Left forelimb (tissue), 1 donor: Measurements from ENCODE around the gene FEV.

ENCODE experiments used
- DNase-seq: peaks from one replicate; pipeline ENCODE4 v3.0.0-alpha.2; 2018; ENCODE audit warnings: low spot score

Gene FEV

DNA sequence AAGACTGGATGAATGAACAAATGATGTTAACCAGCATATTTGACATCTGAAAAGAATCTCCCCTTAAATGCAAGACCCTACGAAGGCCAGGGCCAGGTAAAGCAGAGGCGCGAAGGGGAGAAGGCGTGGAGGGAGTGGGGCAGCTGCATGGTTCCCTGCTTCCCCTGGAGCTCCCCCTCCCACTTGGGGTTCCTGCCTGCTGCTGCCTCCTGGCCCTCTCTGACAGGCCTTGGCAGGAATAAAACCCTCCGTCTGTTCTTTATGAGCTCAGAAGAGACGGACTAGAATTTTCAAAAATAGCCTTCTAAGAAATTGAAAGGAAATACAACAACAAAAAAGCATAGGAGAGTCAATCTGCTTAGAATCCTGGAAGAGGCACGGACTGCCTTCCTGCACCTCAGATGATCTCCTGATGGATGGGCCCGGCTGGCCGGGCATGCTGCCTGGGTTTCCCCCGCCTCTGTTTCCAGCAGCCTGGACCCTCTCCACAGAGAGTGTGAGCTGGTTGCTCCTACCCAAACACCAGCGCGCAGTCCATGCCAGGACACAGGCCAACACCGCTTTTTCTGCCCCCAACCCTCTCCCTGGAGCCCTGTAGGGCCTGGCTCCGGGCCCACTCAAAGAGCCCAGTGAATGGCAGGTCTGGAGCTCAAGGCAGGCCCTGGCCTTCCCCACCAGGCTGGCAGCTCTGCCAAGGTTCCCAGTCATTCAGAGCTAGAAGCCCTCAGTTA, 32.4 kb upstream of the FEV start:
- DNase-seq = no peak

DNA sequence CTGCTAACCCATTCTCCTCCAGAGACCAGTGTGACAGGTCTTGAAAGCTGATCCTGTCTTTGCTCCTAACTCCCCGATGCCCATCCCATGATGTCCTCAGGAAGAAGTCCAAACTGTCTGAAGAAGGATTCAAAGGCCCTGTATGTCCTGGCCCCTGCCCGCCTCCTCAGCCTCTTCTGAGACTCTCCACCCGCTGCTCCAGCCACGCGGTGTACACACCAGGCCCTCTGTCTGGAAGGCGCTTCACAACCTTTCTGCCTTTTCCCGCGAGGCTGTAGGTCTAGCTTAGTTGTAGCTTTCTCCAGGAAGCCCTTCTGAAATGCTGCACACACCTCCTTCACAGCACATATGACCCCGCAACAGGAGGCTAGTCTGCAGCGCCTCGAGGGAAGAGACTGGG, 31.7 kb upstream of the FEV start:
- DNase-seq = no peak

DNA sequence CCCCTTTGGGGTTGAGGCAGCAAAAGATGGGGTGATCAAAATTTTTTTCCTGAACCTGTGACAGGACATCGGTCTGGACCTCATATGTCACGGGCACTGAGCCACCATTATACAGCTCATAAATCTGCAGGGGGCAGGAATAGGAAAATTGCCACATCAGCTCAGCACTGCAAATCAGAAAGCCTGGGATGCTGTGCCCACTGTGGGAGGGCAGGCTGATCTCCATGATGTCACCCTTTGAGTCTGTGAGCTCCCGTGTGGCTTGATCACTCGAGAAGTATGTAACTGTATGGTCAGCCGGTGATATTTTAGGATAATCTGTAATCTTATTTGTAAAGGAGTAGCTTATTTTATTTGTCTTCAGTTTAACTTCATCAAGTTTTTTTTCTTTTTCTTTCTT, 25.9 kb upstream of the FEV start:
- no peak for DNase-seq

DNA sequence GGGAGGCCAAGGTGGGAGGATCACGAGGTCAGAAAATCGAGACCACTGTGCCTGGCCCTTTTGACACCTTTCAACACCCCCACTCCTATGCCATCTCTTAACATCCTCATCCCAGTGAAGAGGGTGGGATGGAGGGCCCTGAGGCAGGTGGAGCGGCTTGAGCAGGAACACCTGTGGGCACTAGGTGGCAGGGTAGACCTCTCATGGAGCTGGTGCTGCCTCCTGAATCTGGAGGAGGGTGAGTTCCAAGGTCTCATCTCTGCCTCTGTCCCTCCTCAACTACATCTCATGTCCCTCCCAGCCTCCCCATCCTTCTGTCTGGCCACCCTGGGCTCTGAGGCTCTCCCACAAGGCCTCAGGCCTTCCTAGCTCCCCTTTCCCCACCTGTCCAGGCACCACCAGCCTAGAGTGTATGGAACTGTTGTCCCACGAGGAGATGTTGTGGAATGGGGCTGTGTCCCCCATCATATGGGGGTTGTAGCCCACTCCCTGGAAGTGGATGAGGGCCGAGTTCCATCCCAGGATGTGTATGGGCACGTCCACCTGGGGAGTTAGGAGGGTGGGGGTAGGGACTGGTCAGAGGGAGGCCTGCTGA, 25.3 kb upstream of the FEV start:
- DNase-seq = no peak

DNA sequence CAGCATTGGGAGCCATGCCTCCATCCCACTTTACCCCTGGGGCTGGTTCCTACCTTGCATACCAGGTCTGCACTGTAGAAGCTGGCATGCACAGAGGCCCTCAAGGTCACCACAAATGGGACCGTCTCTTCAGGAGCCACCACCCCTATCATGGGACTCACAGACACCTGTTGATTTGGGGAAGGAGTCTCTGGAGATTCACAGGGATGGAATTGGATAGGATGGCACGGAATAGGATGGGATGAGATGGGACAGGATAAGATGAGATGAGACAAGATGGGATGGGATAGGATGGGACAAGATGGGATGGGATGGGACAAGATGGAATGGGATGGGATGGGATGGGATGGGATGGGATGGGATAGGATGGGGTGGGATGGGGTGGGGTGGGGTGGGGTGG, 24.3 kb upstream of the FEV start:
- no peak for DNase-seq

DNA sequence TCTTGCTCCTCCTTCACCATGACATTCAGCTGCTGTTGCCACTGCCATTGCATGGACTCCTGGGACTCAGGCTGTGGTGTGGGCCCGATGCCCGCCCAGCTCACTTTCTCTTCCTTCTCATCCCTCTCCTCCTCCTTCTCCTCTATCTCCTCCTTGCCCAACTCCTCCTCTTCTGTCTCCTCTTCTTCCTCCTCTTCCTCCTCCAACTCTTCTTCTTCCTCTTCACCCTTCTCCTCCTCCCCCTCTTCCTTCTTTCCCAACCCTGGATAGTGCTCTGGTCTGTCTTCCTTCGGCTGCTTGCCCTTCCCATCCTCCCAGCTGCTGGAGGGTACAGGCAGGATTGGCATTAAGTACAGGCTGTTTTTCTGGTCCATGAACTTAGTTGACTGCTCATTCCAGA, 19.0 kb upstream of the FEV start:
- no peak for DNase-seq

DNA sequence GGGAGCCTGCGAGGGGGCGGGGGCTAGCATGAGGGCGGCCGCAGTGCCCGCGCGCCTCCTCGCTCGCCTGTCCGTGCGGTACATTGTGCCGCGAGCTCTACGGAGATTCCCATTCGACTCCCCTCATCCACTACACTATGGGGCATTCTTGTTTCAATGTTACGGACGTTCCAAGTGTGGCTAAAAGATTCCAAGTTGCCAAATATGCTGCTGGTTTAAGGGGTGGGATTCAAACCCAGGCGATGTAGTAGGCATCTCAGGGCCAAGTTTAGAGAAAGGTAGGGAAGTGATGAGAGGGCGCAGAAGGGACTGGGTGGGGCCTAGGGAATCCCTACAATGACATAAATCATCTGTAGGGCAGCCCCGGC, 18.3 kb upstream of the FEV start:
- no peak for DNase-seq

DNA sequence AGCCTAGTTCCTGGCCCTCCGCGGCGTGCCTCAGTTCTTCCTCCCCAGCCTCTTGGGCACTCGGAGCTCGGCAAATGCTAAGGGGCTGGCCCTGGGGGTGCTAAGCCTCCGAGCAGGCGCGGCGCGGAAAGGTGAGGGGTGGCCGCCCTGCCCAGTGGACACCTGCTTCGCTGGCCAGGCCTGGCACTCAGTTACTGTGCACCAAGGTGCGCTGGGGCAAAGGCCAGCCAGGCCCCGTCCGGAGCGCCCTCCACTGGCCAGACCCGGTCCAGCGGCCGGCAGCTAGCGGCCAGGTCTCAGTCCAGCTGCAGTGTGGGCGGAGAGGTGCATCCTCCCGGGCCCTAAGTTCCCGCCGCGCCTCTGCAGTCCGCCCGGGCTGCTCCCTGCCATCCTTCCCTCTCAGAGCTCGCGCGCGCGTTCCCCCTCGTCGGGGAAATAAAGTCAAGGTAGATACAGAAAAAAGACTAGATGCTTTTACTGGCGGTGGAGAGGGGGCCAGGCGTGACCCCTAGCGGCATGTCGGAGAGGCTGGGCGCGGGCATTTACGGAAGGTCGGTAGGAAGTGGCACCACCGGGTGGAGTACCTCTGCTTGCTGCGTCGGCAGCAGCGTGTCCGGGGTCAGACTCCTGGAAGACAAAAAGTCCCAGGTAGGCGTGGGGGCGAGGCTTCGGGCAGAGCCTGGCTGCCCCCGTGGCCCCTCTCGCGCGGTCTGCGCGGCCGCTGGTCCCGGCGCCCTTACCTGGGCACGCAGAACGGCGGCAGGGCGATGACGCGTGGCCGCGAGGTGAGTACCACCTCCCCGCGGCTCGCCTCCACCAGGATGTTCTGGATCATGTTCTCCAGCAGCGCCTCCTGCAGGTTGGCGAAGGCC, 17.6 kb upstream of the FEV start:
- DNase-seq = no peak

DNA sequence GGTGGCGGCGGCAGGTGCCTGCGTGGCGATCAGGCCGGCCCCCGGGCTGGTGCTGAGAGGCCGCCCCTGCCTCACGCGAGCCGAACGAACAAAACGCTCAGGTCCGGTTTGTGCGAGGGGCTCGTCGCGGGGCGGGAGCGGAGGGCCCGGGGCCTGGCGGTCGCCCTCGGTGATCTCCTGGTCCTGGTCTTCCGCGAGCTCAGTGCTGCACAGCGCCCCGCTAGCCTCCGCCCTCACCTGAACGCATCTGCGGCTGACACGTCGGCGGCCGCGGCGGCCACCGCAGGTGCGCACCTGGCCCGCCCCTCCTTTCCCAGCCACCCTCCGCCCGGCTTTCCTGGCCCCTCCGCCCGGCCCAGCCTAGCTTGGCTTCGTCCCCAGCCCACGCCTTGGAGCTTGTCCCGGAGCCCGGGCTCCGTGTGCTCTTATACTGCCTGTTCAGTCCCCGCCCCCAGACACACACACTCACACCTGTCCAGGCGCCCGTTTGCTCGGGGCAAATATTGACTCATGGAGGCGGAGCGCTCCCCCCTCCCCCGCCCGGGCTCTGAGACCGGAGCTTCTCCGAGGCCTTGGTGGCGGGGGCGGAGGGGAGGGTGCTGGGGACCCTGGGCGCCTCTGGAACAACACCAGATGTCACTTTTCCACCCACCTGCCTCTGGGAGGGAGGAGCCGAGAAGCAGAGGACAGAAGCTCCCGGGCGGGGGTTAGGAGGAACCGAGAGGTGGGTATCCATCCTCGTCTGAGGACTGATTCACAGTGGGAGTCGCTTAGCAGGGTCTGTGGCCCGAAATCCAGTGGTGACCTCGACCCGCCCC, 16.8 kb upstream of the FEV start:
- DNase-seq = no peak

DNA sequence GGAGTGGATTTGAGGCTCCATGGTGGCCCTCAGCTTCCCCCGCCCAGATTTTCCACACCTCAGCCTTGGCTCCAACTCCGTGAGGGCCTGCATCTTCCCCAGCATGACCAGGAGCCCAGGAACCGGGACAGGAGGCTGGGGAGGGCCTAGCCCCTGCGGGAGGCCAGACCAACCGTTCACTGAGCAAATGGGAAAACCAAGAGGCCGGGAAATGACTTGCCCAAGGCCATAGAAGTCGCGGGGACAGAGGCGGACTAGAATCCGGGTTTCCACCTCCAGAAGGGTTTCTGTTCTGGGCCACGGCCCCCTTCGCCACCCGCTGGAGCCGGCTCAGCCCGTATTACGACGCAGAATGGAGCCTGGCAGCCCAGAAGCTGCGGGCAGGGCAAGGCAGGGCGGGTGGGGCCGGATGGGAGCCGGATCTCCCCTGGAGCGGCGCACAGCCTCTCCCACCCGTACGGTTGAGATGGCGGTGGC, 16.2 kb upstream of the FEV start:
- no peak for DNase-seq

DNA sequence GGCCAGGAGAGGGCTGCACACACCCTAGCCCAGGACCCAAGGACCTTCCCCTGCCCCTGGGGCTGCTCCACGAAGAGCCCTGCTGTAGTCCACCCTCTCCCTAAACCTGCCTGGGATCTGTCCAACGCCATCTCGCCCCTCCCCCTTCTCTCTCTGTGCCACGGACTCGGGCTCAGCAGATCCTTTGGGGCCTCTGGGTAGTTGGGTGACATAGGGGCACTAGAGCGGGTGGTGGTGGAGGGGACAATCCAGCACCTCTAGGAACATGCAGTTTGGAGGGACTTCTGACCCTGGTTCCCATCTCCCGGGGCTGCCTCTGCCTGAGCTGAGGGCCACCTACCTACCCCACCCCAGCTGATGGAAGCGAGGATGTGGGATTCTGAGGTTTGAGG, 15.6 kb upstream of the FEV start:
- no peak for DNase-seq

DNA sequence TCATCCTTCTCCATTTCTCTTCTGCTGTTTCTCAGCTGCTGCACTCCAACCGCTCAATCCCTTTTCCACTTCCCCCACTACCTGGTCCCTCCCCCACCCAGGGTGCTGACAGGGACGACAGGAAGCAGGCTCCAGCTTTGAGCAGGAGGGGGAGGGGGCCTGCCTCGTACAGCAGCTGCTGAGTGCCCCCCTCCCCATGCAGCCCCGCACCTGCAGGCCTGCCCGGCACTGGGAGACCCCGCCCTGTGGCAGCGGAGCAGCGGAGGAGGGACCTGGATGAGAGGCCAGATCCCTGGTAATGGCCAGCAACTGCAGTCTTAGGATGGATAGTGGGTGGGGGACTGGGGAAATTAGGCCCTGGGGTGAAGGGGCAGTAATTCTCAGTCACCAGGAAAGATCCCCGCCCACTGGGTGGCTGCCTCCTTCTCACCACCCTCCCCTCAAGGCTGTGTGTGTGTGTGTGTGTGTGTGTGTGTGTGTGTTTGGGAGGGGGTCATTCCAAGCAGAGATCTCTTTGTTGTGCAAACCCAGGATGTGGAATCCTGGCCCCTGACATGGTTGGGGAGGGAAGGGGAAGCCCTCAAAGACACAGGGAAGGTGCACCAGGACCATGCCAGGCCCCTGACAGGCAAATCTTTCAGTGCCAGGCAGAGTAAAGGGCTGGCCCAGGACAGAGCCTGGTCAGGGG, 15.0 kb upstream of the FEV start:
- no peak for DNase-seq

DNA sequence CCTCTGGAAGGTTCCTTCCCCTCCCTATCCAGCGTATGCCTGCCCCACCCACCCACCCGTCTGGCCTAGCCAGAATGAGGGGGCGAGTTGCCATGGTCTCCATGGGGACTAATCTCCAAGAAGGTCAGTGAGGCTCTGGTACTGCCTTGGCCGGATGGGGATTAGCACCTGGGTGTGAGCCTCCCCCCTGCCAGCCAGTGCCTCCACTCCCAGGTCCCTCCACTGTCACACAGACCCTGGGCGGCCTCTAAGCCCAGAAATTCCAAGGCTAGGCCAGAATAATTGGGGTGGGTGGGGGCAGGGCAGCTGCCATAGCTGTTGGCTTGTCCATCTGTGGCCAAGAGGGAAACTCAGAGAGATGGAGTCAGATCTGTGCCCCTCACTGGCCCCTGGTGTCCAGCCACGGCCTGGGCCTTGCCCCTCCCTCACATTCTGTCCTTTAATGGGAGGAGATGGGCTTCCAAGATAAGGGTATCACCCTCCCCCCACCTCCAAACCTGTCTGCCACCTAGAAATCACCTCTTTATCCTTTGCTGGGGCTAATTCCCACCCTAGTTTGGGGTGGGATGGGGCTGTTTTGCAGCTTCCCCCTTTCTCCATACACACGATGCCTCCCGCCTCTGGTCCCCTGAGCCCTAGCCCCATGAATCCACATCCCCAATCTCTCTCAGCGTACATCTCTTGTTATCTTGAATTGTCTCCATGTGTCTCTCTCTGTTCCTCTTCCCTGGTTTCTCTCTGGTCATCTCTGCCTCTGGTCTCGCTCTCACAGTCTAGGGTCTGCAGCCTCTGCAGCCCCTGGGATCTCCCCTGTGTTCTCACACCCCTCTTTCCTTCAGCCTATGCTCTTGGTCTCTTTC, 14.3 kb upstream of the FEV start:
- DNase-seq = no peak

DNA sequence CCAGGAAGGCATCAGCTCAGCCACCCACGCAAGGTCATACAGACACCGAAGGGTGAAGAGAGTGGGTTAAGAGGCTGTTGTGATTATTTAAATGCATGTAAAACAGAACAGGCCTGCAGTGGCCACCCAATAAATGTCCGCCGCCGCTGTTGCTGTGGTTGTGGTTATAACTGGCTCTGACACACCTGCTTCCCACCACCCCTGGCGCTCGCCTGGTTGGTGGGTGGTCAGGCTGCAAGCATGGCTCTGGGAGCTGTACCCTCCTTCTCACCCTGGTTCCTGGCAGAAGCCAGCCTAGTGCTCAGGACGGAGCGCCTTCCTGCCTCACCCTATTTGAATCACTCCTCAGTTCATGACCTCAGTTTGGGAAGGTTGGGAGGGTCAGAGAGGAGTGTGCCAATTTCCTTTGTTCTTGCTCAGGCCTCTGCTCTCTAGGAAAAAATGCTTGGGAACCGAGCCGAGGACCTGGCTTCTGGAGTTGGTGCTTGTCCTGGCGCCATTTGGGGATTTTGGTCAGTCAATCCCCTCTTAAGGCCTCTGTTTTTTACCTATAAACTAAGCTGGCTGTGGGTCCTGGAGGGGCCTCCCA, 13.5 kb upstream of the FEV start:
- no peak for DNase-seq

DNA sequence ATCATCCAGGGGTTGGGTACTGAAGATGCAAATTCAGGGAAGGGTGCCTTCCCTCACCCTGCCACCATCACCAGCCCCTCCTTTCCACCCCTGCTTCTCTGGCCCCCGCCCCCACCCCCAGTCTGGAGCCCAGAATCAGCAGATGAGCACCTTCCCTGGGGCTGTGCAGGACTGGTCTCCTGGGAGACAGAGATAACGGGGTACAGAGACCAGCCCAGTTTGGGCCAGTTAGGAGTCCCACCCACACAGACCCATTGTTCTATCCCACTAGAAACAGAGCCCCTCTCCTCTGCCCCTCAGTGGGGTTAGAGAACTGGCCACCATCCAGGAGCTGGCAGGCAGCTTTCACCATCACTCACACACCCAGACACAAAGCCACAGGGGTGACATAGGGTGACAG, 12.7 kb upstream of the FEV start:
- DNase-seq = no peak

DNA sequence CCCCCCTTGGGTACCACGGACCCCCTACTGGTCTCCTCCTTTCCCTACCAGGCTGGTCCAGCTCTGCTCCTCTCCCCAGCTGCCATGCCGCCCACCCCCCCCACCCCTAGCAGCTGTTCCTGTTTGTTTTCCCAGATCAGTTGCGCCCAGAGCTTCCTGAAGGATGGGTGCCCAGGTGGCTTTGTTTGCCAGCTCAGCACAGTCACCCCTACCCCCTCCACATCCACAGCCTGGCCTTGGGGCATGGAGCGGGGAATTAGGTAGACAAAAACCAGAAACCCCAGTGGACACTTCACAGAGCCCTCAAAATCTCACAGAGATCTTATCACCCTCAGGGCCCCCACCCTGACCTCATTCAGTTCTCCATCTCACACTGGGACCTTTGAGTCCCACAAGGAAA, 12.0 kb upstream of the FEV start:
- no peak for DNase-seq

DNA sequence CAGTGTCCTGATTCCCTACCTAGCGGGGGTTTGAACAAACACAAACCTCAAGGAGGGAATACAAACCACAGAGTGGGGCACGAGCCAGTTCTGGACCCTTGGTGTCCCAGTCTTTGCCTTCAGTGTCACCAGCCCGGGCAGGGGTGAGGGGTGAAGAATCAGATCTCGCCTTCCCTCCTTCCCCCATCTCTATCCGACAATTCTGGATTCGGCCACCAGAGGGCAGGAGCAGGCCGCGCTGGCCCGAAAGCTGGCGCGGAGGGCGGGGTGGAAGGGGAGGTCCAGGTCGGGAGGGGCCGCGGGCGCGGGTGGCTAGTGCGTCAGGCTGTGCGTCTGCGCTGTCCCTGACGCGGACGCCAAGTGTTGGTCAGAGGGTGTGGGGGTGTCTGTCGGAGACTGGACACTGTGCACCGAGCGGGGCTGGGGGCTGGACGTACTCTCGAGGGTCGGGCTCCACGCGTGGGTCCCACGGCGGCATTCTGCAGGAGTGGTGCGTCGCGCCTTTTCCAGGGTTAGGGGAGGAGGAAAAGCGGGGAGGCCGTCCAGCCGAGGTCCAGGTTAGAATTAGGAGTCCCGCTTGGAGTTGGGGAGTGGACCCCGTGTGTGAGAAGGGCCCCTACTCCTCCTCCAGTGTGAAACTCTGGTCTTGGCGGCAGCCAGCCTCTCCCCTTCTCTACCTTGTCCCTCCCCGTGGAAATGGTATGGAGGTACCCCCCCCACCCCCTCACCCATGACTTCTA, 11.2 kb upstream of the FEV start:
- DNase-seq = peak; percentile 88

DNA sequence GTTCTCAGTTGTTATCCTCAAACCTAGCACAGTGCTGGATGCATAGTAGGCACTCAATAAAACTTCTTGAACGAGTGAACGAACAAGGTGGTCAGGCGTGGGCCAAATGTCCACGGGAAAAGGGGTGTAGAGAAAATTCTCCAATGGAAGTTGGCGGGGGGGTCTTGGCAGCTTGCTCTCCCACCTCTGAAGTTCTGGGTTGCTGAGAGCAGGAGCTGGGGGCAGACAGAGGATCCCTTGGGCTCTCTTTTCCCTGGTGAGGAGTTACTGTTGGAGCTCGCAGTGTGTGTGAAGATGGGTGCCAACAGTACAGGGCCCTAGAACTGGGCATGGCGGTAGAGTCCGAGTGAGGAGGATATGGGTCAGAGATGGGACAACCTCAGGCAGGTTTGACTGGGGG, 10.6 kb upstream of the FEV start:
- no peak for DNase-seq
